SK-N-SH (cell line): Measurements from ENCODE around the gene KCNE3.

ENCODE experiments used
- FOXJ3 ChIP-seq: sonication (generic); formaldehyde crosslinking; IDR thresholded peaks from 2 replicates; pipeline ENCODE4 v1.5.1; 2020; ENCODE audit warnings: mild to moderate bottlenecking, missing genetic modification reagents
- GATA2 ChIP-seq: sonication (generic); formaldehyde crosslinking; IDR thresholded peaks from 2 replicates; pipeline ENCODE4 v1.5.0; 2020; ENCODE audit warnings: mild to moderate bottlenecking, missing genetic modification reagents
- JUND ChIP-seq: IDR thresholded peaks from 2 replicates; pipeline ENCODE4 v1.4.0; 2012
- MXI1 ChIP-seq: IDR thresholded peaks from 2 replicates; pipeline ENCODE4 v1.6.1; 2012; ENCODE audit warnings: mild to moderate bottlenecking, low read depth, low read length, improper control_type of control experiment
- POLR2AphosphoS5 ChIP-seq: IDR thresholded peaks from 2 replicates; pipeline ENCODE4 v1.6.1; 2012; ENCODE audit warnings: low read depth, low read length
- SIN3A ChIP-seq: IDR thresholded peaks from 2 replicates; pipeline ENCODE4 v1.6.1; 2012; ENCODE audit warnings: low read depth, mild to moderate bottlenecking, low read length, moderate library complexity, borderline replicate concordance
- TAF1 ChIP-seq: IDR thresholded peaks from 2 replicates; pipeline ENCODE4 v1.6.1; 2012; ENCODE audit warnings: low read depth, mild to moderate bottlenecking, low read length, moderate library complexity, borderline replicate concordance
- YY1 ChIP-seq: IDR thresholded peaks from 2 replicates; pipeline ENCODE4 v1.4.0; 2012; ENCODE audit warnings: low read depth, mild to moderate bottlenecking
- TF ChIP-seq, protein P1 (sequence below): fragments of 200-600 bp; sonication (generic); IDR thresholded peaks from 2 replicates; pipeline ENCODE4 v1.6.1; 2017; ENCODE audit warnings: antibody characterized with exemption, mild to moderate bottlenecking, moderate library complexity
- TF ChIP-seq, protein P2 (sequence below): fragments of 150-350 bp; IDR thresholded peaks from 2 replicates; pipeline ENCODE4 v1.6.1; 2017; ENCODE audit warnings: antibody characterized with exemption, low read length, low read depth, borderline replicate concordance
- TF ChIP-seq, protein P3 (sequence below): IDR thresholded peaks from 2 replicates; pipeline ENCODE4 v1.6.1; 2012; ENCODE audit warnings: mild to moderate bottlenecking, low read depth, low read length, moderate library complexity

- TF ChIP-seq, protein P1, sequence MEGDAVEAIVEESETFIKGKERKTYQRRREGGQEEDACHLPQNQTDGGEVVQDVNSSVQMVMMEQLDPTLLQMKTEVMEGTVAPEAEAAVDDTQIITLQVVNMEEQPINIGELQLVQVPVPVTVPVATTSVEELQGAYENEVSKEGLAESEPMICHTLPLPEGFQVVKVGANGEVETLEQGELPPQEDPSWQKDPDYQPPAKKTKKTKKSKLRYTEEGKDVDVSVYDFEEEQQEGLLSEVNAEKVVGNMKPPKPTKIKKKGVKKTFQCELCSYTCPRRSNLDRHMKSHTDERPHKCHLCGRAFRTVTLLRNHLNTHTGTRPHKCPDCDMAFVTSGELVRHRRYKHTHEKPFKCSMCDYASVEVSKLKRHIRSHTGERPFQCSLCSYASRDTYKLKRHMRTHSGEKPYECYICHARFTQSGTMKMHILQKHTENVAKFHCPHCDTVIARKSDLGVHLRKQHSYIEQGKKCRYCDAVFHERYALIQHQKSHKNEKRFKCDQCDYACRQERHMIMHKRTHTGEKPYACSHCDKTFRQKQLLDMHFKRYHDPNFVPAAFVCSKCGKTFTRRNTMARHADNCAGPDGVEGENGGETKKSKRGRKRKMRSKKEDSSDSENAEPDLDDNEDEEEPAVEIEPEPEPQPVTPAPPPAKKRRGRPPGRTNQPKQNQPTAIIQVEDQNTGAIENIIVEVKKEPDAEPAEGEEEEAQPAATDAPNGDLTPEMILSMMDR: no peak
- TF ChIP-seq SIN3A: no peak
- TF ChIP-seq GATA2 (CRISPR knock-in tag): no peak
- no peak for TF ChIP-seq JUND
- TF ChIP-seq MXI1: no peak
- TF ChIP-seq FOXJ3 (CRISPR knock-in tag): no peak
- no peak for TF ChIP-seq POLR2AphosphoS5
- TF ChIP-seq, protein P2, sequence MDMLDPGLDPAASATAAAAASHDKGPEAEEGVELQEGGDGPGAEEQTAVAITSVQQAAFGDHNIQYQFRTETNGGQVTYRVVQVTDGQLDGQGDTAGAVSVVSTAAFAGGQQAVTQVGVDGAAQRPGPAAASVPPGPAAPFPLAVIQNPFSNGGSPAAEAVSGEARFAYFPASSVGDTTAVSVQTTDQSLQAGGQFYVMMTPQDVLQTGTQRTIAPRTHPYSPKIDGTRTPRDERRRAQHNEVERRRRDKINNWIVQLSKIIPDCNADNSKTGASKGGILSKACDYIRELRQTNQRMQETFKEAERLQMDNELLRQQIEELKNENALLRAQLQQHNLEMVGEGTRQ: no peak
- TF ChIP-seq YY1: no peak
- TF ChIP-seq, protein P3, sequence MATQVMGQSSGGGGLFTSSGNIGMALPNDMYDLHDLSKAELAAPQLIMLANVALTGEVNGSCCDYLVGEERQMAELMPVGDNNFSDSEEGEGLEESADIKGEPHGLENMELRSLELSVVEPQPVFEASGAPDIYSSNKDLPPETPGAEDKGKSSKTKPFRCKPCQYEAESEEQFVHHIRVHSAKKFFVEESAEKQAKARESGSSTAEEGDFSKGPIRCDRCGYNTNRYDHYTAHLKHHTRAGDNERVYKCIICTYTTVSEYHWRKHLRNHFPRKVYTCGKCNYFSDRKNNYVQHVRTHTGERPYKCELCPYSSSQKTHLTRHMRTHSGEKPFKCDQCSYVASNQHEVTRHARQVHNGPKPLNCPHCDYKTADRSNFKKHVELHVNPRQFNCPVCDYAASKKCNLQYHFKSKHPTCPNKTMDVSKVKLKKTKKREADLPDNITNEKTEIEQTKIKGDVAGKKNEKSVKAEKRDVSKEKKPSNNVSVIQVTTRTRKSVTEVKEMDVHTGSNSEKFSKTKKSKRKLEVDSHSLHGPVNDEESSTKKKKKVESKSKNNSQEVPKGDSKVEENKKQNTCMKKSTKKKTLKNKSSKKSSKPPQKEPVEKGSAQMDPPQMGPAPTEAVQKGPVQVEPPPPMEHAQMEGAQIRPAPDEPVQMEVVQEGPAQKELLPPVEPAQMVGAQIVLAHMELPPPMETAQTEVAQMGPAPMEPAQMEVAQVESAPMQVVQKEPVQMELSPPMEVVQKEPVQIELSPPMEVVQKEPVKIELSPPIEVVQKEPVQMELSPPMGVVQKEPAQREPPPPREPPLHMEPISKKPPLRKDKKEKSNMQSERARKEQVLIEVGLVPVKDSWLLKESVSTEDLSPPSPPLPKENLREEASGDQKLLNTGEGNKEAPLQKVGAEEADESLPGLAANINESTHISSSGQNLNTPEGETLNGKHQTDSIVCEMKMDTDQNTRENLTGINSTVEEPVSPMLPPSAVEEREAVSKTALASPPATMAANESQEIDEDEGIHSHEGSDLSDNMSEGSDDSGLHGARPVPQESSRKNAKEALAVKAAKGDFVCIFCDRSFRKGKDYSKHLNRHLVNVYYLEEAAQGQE: no peak
- TF ChIP-seq TAF1: no peak
Measured at GRCh38 chr11:74412733-74413359, 54.5 kb downstream of the KCNE3 start.
